ENCODE measurements around the gene CFAP68.

DNA sequence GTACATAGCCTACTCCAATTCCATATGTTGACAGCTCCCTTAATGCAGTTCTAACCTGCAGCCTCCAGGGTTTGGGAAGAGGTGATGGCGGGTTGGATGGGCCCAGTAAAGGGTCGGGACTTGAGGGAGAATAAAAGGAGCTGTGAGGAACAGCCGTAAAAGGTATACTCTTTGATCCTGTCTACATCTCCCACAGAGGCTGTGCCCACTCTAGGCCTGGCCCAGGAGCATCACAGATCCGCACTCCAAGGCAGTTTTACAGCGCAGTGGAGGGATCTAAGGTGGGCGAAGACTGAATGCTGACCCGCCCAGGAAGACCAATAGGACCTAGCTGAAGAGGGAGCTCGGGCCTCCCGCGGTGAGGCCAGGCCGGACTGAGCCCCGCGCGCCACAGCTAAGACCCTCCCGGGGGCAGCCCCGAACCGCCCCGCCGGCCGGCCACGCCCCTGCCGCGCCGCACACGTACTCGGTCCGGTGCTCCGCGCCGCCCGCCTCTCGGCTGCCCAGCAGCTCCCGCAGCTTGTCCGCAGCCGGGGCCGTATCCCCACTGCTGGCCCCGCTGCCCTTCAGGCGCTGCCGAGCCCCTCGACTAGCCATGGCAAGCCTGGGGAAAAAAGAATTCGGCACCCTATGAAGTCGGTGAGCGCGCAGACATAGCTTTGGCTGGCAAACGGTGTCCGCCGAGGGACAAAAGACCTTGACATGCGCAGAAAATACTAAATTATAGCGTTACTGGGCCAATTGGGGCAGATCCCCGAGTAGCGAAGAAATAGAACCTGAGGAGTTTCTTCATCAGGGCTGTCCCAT lies 8.3 kb upstream of the CFAP68 start, which contains the start of gene ALG9:
- TF ChIP-seq, protein P1, sequence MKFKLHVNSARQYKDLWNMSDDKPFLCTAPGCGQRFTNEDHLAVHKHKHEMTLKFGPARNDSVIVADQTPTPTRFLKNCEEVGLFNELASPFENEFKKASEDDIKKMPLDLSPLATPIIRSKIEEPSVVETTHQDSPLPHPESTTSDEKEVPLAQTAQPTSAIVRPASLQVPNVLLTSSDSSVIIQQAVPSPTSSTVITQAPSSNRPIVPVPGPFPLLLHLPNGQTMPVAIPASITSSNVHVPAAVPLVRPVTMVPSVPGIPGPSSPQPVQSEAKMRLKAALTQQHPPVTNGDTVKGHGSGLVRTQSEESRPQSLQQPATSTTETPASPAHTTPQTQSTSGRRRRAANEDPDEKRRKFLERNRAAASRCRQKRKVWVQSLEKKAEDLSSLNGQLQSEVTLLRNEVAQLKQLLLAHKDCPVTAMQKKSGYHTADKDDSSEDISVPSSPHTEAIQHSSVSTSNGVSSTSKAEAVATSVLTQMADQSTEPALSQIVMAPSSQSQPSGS (IDR thresholded peaks at IDR 0.05; ENCODE audit: low read length) = no peak
- TF ChIP-seq POLR2A (IDR thresholded peaks at IDR 0.05; ENCODE audit: control extremely low read depth in 1 of 2, low read depth in 2 of 2, low read length in 2 of 2) (peak in 1 of 2 experiments; percentile 64; a peak in 2 of 3 replicates), PHF8 (conservative IDR thresholded peaks at IDR 0.05; ENCODE audit: low read depth, low read length) (peak; percentile 70), HDAC6 (IDR thresholded peaks at IDR 0.05; ENCODE audit: low read depth, low read length) (no peak), JUN (IDR thresholded peaks at IDR 0.05; ENCODE audit: low read depth, low read length) (no peak), CEBPB (IDR thresholded peaks at IDR 0.05; ENCODE audit: low read depth, low read length) (no peak), EP300 (IDR thresholded peaks at IDR 0.05; ENCODE audit: borderline replicate concordance in 1 of 2, low read depth in 2 of 2, low read length in 2 of 2) (no peak), RFX5 (IDR thresholded peaks at IDR 0.05; ENCODE audit: borderline replicate concordance, low read depth, low read length) (no peak), EZH2 (IDR thresholded peaks at IDR 0.05; ENCODE audit: low read depth, low read length, severe bottlenecking) (no peak), MAFK (IDR thresholded peaks at IDR 0.05; ENCODE audit: low read depth, low read length) (no peak), SIN3A (conservative IDR thresholded peaks at IDR 0.05 in 1 of 2, IDR thresholded peaks at IDR 0.05 in 1 of 2; ENCODE audit: low read depth in 1 of 2, low read length in 2 of 2) (peak; percentile 52 to 62; a peak in 3 of 4 replicates)
- TF ChIP-seq, protein P2, sequence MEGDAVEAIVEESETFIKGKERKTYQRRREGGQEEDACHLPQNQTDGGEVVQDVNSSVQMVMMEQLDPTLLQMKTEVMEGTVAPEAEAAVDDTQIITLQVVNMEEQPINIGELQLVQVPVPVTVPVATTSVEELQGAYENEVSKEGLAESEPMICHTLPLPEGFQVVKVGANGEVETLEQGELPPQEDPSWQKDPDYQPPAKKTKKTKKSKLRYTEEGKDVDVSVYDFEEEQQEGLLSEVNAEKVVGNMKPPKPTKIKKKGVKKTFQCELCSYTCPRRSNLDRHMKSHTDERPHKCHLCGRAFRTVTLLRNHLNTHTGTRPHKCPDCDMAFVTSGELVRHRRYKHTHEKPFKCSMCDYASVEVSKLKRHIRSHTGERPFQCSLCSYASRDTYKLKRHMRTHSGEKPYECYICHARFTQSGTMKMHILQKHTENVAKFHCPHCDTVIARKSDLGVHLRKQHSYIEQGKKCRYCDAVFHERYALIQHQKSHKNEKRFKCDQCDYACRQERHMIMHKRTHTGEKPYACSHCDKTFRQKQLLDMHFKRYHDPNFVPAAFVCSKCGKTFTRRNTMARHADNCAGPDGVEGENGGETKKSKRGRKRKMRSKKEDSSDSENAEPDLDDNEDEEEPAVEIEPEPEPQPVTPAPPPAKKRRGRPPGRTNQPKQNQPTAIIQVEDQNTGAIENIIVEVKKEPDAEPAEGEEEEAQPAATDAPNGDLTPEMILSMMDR (IDR thresholded peaks at IDR 0.05; ENCODE audit: control extremely low read depth in 1 of 3, insufficient read depth in 1 of 3, low read depth in 1 of 3, low read length in 3 of 3) = peak; percentile 12 to 37 (median 18); a peak in 3 of 4 replicates
